GM23338 (cell line): ENCODE results near the gene LRRC17. TPM values are rescaled to one million over a fixed set of nuclear protein-coding genes. Genes with fewer than 3 reads are reported as not detected.

Source experiments
- ATAC-seq: fragments of 200-7000 bp; cut with Tn5 transposase; 3 replicates; pipeline ENCODE4 v1.9.1; 2020
- DNase-seq: peaks from one replicate; pipeline ENCODE4 v3.0.0-alpha.2; 2015; ENCODE audit warnings: low spot score
- H2AFZ ChIP-seq: fragments of 200-600 bp; sonication (generic); 2 replicates; pipeline ENCODE4 v1.8.0; 2016; ENCODE audit warnings: antibody characterized with exemption, mild to moderate bottlenecking, moderate library complexity
- H3F3A ChIP-seq: fragments of 200-600 bp; sonication (generic); replicated peaks from 2 replicates; pipeline ENCODE4 v1.8.0; 2017; ENCODE audit warnings: antibody characterized with exemption, mixed run types, low read depth
- H3K27ac ChIP-seq: fragments of 200-600 bp; sonication (generic); 2 replicates; pipeline ENCODE4 v1.6.1; 2016; ENCODE audit warnings: low read depth
- H3K27me3 ChIP-seq: fragments of 200-600 bp; sonication (generic); 2 replicates; pipeline ENCODE4 v1.8.0; 2016; ENCODE audit warnings: mild to moderate bottlenecking, mixed run types, moderate library complexity; ENCODE audit not compliant: insufficient read depth
- H3K36me3 ChIP-seq: fragments of 200-600 bp; sonication (generic); 2 replicates; pipeline ENCODE4 v1.8.0; 2016; ENCODE audit warnings: mild to moderate bottlenecking; ENCODE audit not compliant: insufficient read depth
- H3K4me1 ChIP-seq: fragments of 200-600 bp; sonication (generic); 2 replicates; pipeline ENCODE4 v1.8.0; 2016; ENCODE audit warnings: mild to moderate bottlenecking, moderate library complexity; ENCODE audit not compliant: insufficient read depth
- H3K4me2 ChIP-seq: fragments of 200-600 bp; sonication (generic); 2 replicates; pipeline ENCODE4 v1.7.1; 2017; ENCODE audit warnings: mixed run types
- H3K4me3 ChIP-seq: fragments of 200-600 bp; sonication (generic); 2 replicates; pipeline ENCODE4 v1.6.1; 2016; ENCODE audit warnings: mixed run types
- H3K79me2 ChIP-seq: fragments of 200-600 bp; sonication (generic); replicated peaks from 2 replicates; pipeline ENCODE4 v1.8.0; 2017; ENCODE audit warnings: mild to moderate bottlenecking; ENCODE audit not compliant: insufficient read depth
- H3K9me2 ChIP-seq: fragments of 200-600 bp; sonication (generic); 2 replicates; pipeline ENCODE4 v1.8.0; 2017; ENCODE audit not compliant: insufficient read depth
- H4K20me1 ChIP-seq: fragments of 200-600 bp; sonication (generic); replicated peaks from 2 replicates; pipeline ENCODE4 v1.8.0; 2017; ENCODE audit warnings: mild to moderate bottlenecking; ENCODE audit not compliant: insufficient read depth
- H3K27ac Mint-ChIP-seq: 2 replicates; pipeline ENCODE4 v1.8.0; 2020; ENCODE audit warnings: inconsistent platforms, mild to moderate bottlenecking, moderate library complexity, mixed read lengths
- H3K27me3 Mint-ChIP-seq: 3 replicates; pipeline ENCODE4 v1.8.0; 2022; ENCODE audit warnings: low read depth, mild to moderate bottlenecking, moderate library complexity, mixed read lengths, inconsistent platforms; ENCODE audit not compliant: insufficient read depth, poor library complexity
- H3K36me3 Mint-ChIP-seq: 3 replicates; pipeline ENCODE4 v1.8.0; 2021; ENCODE audit warnings: low read depth, mild to moderate bottlenecking, inconsistent platforms, moderate library complexity, mixed read lengths
- H3K4me1 Mint-ChIP-seq: 3 replicates; pipeline ENCODE4 v1.8.0; 2020; ENCODE audit warnings: mild to moderate bottlenecking, inconsistent platforms, mixed read lengths
- H3K4me3 Mint-ChIP-seq: 3 replicates; pipeline ENCODE4 v1.8.0; 2021; ENCODE audit warnings: moderate library complexity, mild to moderate bottlenecking, inconsistent platforms, mixed read lengths
- H3K9me3 Mint-ChIP-seq: 3 replicates; pipeline ENCODE4 v1.8.0; 2020; ENCODE audit warnings: moderate library complexity, mild to moderate bottlenecking, inconsistent platforms, mixed read lengths
- CREB1 ChIP-seq: fragments of 250-450 bp; sonication (Bioruptor Pico); IDR thresholded peaks from 2 replicates; pipeline ENCODE4 v1.5.0; 2020; ENCODE audit warnings: low read depth, mild to moderate bottlenecking, moderate library complexity
- CTCF ChIP-seq, 2 experiments: fragments of 200-600 bp in 1 of 2; sonication (generic) in 1 of 2; conservative IDR thresholded peaks; 2 replicates each; pipeline versions ENCODE4 v1.5.1 to v1.6.1; 2016 to 2017; ENCODE audit warnings: antibody characterized with exemption in 2 of 2, low read depth in 2 of 2, mild to moderate bottlenecking in 2 of 2, moderate library complexity in 1 of 2
- ETS1 ChIP-seq: IDR thresholded peaks from 2 replicates; pipeline ENCODE4 v1.6.1; 2016; ENCODE audit warnings: antibody characterized with exemption
- EZH2 ChIP-seq: fragments of 200-600 bp; sonication (generic); IDR thresholded peaks from one replicate; pipeline ENCODE4 v1.8.0; 2017; ENCODE audit warnings: antibody characterized with exemption, mild to moderate bottlenecking, low read depth; ENCODE audit not compliant: unreplicated experiment
- EZH2phosphoT487 ChIP-seq: fragments of 200-600 bp; sonication (generic); IDR thresholded peaks from one replicate; pipeline ENCODE4 v1.8.1; 2018; ENCODE audit warnings: antibody characterized with exemption; ENCODE audit not compliant: unreplicated experiment
- JUNB ChIP-seq: IDR thresholded peaks from one replicate; pipeline ENCODE4 v1.6.1; 2016; ENCODE audit warnings: antibody characterized with exemption; ENCODE audit not compliant: unreplicated experiment
- NANOG ChIP-seq: IDR thresholded peaks from 2 replicates; pipeline ENCODE4 v1.6.1; 2016; ENCODE audit warnings: antibody characterized with exemption, borderline replicate concordance
- POLR2AphosphoS5 ChIP-seq: IDR thresholded peaks from 2 replicates; pipeline ENCODE4 v1.6.1; 2016; ENCODE audit warnings: antibody characterized with exemption, low read depth
- REST ChIP-seq: IDR thresholded peaks from one replicate; pipeline ENCODE4 v1.6.1; 2018; ENCODE audit warnings: antibody characterized with exemption; ENCODE audit not compliant: unreplicated experiment
- STAT1 ChIP-seq: IDR thresholded peaks from one replicate; pipeline ENCODE4 v1.6.1; 2016; ENCODE audit warnings: antibody characterized with exemption; ENCODE audit not compliant: unreplicated experiment
- ZNF114 ChIP-seq: fragments of 250-450 bp; sonication (Bioruptor Pico); IDR thresholded peaks from 2 replicates; pipeline ENCODE4 v1.5.0; 2020; ENCODE audit warnings: mild to moderate bottlenecking, moderate library complexity
- ZNF331 ChIP-seq: fragments of 250-450 bp; sonication (Bioruptor Pico); IDR thresholded peaks from 2 replicates; pipeline ENCODE4 v1.5.0; 2020; ENCODE audit warnings: low read depth, mild to moderate bottlenecking, moderate library complexity
- ZNF462 ChIP-seq: fragments of 250-450 bp; sonication (Bioruptor Pico); IDR thresholded peaks from 2 replicates; pipeline ENCODE4 v1.5.0; 2020; ENCODE audit warnings: mild to moderate bottlenecking, moderate library complexity
- polyA plus RNA-seq: library from polyadenylated mRNA; unstranded; fragments of >200 nt; fragmentation: Nextera tagmentation; extraction: Ambion mirVana; gene quantifications from 2 replicates; pipeline ENCODE4 v1.2.1, GENCODE V29; 2016
- total RNA-seq: library from RNA; depleted of rRNA; stranded (reverse); fragments of >200 nt; shearing (Covaris generic); gene quantifications from 2 replicates; pipeline ENCODE4 v1.2.3, GENCODE V29; 2014

The LRRC17 gene
- total and polyA plus RNA-seq, 2 experiments from 2014 or later, result 2.8 to 3.1 TPM

- Histone ChIP-seq H3K4me3 (no peak overlapping the region), H3K36me3 (no peaks in the 10 kb centered on the region), H2AFZ (no peak overlapping the region), H3F3A (no peaks in the 10 kb centered on the region), H3K4me1 (0 out of 2 replicates have a peak, but pooled peaks cover 4% of the 10 kb centered on the region), H3K9me2 (no peaks in the 10 kb centered on the region), H3K79me2 (no peaks in the 10 kb centered on the region), H3K27me3 (no peaks in the 10 kb centered on the region), H3K4me2 (no peak overlapping the region), H3K27ac (no peak overlapping the region), H4K20me1 (no peaks in the 10 kb centered on the region)
- Mint-ChIP-seq H3K4me3 (no peak overlapping the region), H3K27me3 (peaks cover 2% of the 10 kb centered on the region), H3K9me3 (no peaks in the 10 kb centered on the region; the same call in 2 of the 3 replicates), H3K27ac (no peak overlapping the region; the same call in 1 of the 2 replicates), H3K36me3 (no peaks in the 10 kb centered on the region), H3K4me1 (peaks cover 17% of the 10 kb centered on the region)
- no peak for TF ChIP-seq CTCF (conservative IDR thresholded peaks at IDR 0.05; ENCODE audit: low read depth in 2 of 2)
- no peak for TF ChIP-seq ETS1
- TF ChIP-seq POLR2AphosphoS5, result no peak
- TF ChIP-seq STAT1, result no peak
- no peak for TF ChIP-seq REST
- no peak for TF ChIP-seq ZNF331 (CRISPR knock-in tag)
- no peak for TF ChIP-seq EZH2
- TF ChIP-seq EZH2phosphoT487, result no peak
- no peak for TF ChIP-seq ZNF114 (CRISPR knock-in tag)
- no peak for TF ChIP-seq CREB1
- TF ChIP-seq ZNF462, result no peak
- TF ChIP-seq NANOG, result no peak
- no peak for TF ChIP-seq JUNB
- DNase-seq (no peak), ATAC-seq (no peak)
These were observed 63.7 kb downstream of the LRRC17 start for GRCh38 chr7:102976493-102976892.
